A549 (cell line): ENCODE results near the gene ZNF385A. TPM values are rescaled to one million over a fixed set of nuclear protein-coding genes. Genes with fewer than 3 reads are reported as not detected.

ENCODE experiments used
- ATAC-seq, 2 experiments: fragments of 200-7000 bp in 1 of 2; fragments of >200 bp in 1 of 2; cut with Nextera tagmentation in 1 of 2; cut with Tn5 transposase in 1 of 2; 3 replicates each; pipeline versions ENCODE4 v1.8.0 to v1.9.1; 2018 to 2020; ENCODE audit warnings: mild to moderate bottlenecking in 1 of 2, moderate library complexity in 1 of 2
- CTCF ChIA-PET: fragments of 300-600 bp; sonication (Branson Sonifier 250); formaldehyde crosslinking; extraction: SDS; loops from one replicate; lab custom pipeline; 2021; ENCODE audit warnings: antibody characterized with exemption, inconsistent platforms; lab: Yijun Ruan, JAX
- POLR2A ChIA-PET: fragments of 350-600 bp; formaldehyde crosslinking; extraction: SDS; loops from one replicate; lab custom pipeline; 2021; ENCODE audit warnings: antibody characterized with exemption, inconsistent platforms; lab: Yijun Ruan, JAX
- DNase-seq, 2 experiments: peaks; one replicate each; pipeline versions ENCODE4 v3.0.0 to v3.0.0-alpha.2; 2011 to 2016; ENCODE audit warnings: low read depth in 1 of 2, low spot score in 1 of 2
- FAIRE-seq: peaks from 2 replicates; lab custom pipeline; 2011; peaks lifted over from hg19 to GRCh38; lab: Jason Lieb, UNC
- H3K27ac ChIP-seq, 2 experiments: fragments of >200 bp; sonication (Bioruptor Twin); formaldehyde crosslinking; 3 replicates each; pipeline ENCODE4 v1.5.1; 2016 to 2017
- H3K4me1 ChIP-seq: fragments of >200 bp; sonication (Bioruptor Twin); formaldehyde crosslinking; 3 replicates; pipeline ENCODE4 v1.6.1; 2016
- H3K4me2 ChIP-seq: fragments of >200 bp; sonication (Bioruptor Twin); formaldehyde crosslinking; 3 replicates; pipeline ENCODE4 v1.6.1; 2016
- H3K4me3 ChIP-seq: fragments of >200 bp; sonication (Bioruptor Twin); formaldehyde crosslinking; 3 replicates; pipeline ENCODE4 v1.5.1; 2016
- H3K9me3 ChIP-seq: fragments of >200 bp; sonication (Bioruptor Twin); formaldehyde crosslinking; 3 replicates; pipeline ENCODE4 v1.6.1; 2016
- BHLHE40 ChIP-seq: IDR thresholded peaks from 2 replicates; pipeline ENCODE4 v1.6.1; 2012; ENCODE audit warnings: low read depth, low read length, inconsistent platforms
- CHD4 ChIP-seq: fragments of 200-600 bp; sonication (generic); IDR thresholded peaks from 2 replicates; pipeline ENCODE4 v1.6.1; 2016; ENCODE audit warnings: antibody characterized with exemption, mild to moderate bottlenecking, borderline replicate concordance
- EP300 ChIP-seq, 2 experiments: fragments of >200 bp; sonication (Bioruptor Twin); formaldehyde crosslinking; IDR thresholded peaks; 2 replicates in 1 of 2; 3 replicates in 1 of 2; pipeline ENCODE4 v1.6.1; 2016 to 2017
- ESRRA ChIP-seq: fragments of 150-350 bp; IDR thresholded peaks from 2 replicates; pipeline ENCODE4 v1.6.1; 2014; ENCODE audit warnings: mild to moderate bottlenecking, low read length, borderline replicate concordance
- FOSL2 ChIP-seq, 2 experiments: fragments of 450-650 bp in 1 of 2; fragments of >200 bp in 1 of 2; sonication (Bioruptor Twin) in 1 of 2; formaldehyde crosslinking; IDR thresholded peaks; 2 replicates each; pipeline versions ENCODE4 v1.5.0 to v1.6.1; 2016 to 2020; ENCODE audit warnings: mild to moderate bottlenecking in 1 of 2, moderate library complexity in 1 of 2
- FOXS1 ChIP-seq: fragments of 250-450 bp; sonication (Bioruptor Pico); IDR thresholded peaks from 2 replicates; pipeline ENCODE4 v1.5.0; 2020; ENCODE audit warnings: mild to moderate bottlenecking, moderate library complexity
- HEYL ChIP-seq: fragments of 250-450 bp; sonication (Bioruptor Pico); IDR thresholded peaks from 2 replicates; pipeline ENCODE4 v1.8.0; 2021; ENCODE audit warnings: mild to moderate bottlenecking, moderate library complexity
- HOXA7 ChIP-seq: fragments of 250-450 bp; sonication (Bioruptor Pico); IDR thresholded peaks from 2 replicates; pipeline ENCODE4 v1.5.0; 2020; ENCODE audit warnings: mild to moderate bottlenecking, moderate library complexity
- HOXB13 ChIP-seq: fragments of 250-450 bp; sonication (Bioruptor Pico); IDR thresholded peaks from 2 replicates; pipeline ENCODE4 v1.5.0; 2020; ENCODE audit warnings: low read depth, mild to moderate bottlenecking, moderate library complexity
- HOXB5 ChIP-seq: fragments of 250-450 bp; sonication (Bioruptor Pico); IDR thresholded peaks from 2 replicates; pipeline ENCODE4 v1.5.0; 2020; ENCODE audit warnings: mild to moderate bottlenecking, moderate library complexity
- JUN ChIP-seq, 2 experiments: fragments of >200 bp; sonication (Bioruptor Twin); formaldehyde crosslinking; IDR thresholded peaks; 2 replicates in 1 of 2; 3 replicates in 1 of 2; pipeline ENCODE4 v1.6.1; 2016 to 2017
- MAFK ChIP-seq: fragments of 450-650 bp; IDR thresholded peaks from 2 replicates; pipeline ENCODE4 v1.6.1; 2014; ENCODE audit not compliant: partially characterized antibody
- MAZ ChIP-seq: fragments of 150-350 bp; IDR thresholded peaks from 2 replicates; pipeline ENCODE4 v1.6.1; 2014; ENCODE audit warnings: antibody characterized with exemption, low read depth, low read length, borderline replicate concordance
- NPAS2 ChIP-seq: fragments of 250-450 bp; sonication (Bioruptor Pico); IDR thresholded peaks from 2 replicates; pipeline ENCODE4 v1.8.0; 2022; ENCODE audit warnings: mild to moderate bottlenecking, moderate library complexity, borderline replicate concordance
- POLR2A ChIP-seq: IDR thresholded peaks from 2 replicates; pipeline ENCODE4 v1.6.1; 2012; ENCODE audit warnings: mild to moderate bottlenecking, low read length
- POLR2AphosphoS2 ChIP-seq: conservative IDR thresholded peaks from 2 replicates; pipeline ENCODE4 v1.6.1; 2012; ENCODE audit warnings: low read length, improper control_type of control experiment, inconsistent platforms
- RAD21 ChIP-seq, 2 experiments: fragments of >200 bp in 1 of 2; sonication (Bioruptor Twin) in 1 of 2; formaldehyde crosslinking in 1 of 2; IDR thresholded peaks in 1 of 2; conservative IDR thresholded peaks in 1 of 2; 2 replicates in 1 of 2; 3 replicates in 1 of 2; pipeline ENCODE4 v1.6.1; 2012 to 2018; ENCODE audit warnings: inconsistent platforms in 1 of 2
- SMC3 ChIP-seq: fragments of >200 bp; sonication (Bioruptor Twin); formaldehyde crosslinking; IDR thresholded peaks from 3 replicates; pipeline ENCODE4 v1.6.1; 2018; ENCODE audit warnings: inconsistent platforms
- SREBF2 ChIP-seq: fragments of 450-650 bp; IDR thresholded peaks from 2 replicates; pipeline ENCODE4 v1.6.1; 2014; ENCODE audit warnings: mild to moderate bottlenecking, moderate library complexity
- TP53 ChIP-seq: fragments of 250-450 bp; sonication (Bioruptor Pico); IDR thresholded peaks from 2 replicates; pipeline ENCODE4 v1.5.0; 2021; ENCODE audit warnings: mild to moderate bottlenecking, moderate library complexity
- WGBS: methylation state at CpG from one replicate; pipeline ENCODE4 v1.1.6; 2017; ENCODE audit errors: missing lambda C conversion rate; 5-methylcytosine and 5-hydroxymethylcytosine counted together
- polyA plus RNA-seq, 4 experiments: library from polyadenylated mRNA; depleted of rRNA in 3 of 4; stranded (reverse); fragments of >200 nt; fragmentation: RNase III in 1 of 4; extraction: RNeasy Plus Mini Kit Qiagen cat#74134 plus additional on column Dnase treatment in 1 of 4; gene quantifications; 2 replicates in 3 of 4; 3 replicates in 1 of 4; pipeline ENCODE4 v1.2.3, GENCODE V29; 2011 to 2017
- TF ChIP-seq, protein P1 (sequence below): fragments of 150-350 bp; IDR thresholded peaks from 2 replicates; pipeline ENCODE4 v1.6.1; 2014; ENCODE audit warnings: low read depth, mild to moderate bottlenecking, low read length
- TF ChIP-seq, protein P2 (sequence below): fragments of >200 bp; sonication (Bioruptor Twin); formaldehyde crosslinking; IDR thresholded peaks from 3 replicates; pipeline ENCODE4 v1.5.1; 2016
- TF ChIP-seq, protein P3 (sequence below): IDR thresholded peaks from 2 replicates; pipeline ENCODE4 v1.6.1; 2012

Gene ZNF385A
- polyA plus RNA-seq, 2 of the 4 experiments (the other 2 are of a cell fraction), result 1.8 to 14.9 TPM

DNA sequence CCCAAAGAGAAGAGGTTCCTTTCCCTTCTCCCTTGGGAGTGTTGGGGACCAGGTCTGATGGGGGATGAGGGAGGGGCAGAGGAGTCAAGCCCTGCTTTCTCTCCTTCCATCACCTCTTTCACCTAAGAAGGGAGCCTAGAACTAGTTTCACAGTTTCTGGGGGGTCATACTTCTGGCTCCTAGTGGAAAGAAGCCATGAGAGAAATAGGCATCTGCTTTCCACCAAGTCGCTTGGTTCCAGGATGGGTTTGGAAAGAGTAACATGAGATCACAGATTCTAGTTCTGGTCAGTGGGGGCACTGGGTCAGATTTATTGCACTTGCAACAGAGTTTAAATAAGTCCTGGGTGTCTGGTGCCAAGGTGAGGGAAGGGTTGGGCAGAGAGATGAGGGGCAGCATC is 10.5 kb upstream of the ZNF385A start (continued):
- TF ChIP-seq, protein P1, sequence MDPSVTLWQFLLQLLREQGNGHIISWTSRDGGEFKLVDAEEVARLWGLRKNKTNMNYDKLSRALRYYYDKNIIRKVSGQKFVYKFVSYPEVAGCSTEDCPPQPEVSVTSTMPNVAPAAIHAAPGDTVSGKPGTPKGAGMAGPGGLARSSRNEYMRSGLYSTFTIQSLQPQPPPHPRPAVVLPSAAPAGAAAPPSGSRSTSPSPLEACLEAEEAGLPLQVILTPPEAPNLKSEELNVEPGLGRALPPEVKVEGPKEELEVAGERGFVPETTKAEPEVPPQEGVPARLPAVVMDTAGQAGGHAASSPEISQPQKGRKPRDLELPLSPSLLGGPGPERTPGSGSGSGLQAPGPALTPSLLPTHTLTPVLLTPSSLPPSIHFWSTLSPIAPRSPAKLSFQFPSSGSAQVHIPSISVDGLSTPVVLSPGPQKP, result no peak

DNA sequence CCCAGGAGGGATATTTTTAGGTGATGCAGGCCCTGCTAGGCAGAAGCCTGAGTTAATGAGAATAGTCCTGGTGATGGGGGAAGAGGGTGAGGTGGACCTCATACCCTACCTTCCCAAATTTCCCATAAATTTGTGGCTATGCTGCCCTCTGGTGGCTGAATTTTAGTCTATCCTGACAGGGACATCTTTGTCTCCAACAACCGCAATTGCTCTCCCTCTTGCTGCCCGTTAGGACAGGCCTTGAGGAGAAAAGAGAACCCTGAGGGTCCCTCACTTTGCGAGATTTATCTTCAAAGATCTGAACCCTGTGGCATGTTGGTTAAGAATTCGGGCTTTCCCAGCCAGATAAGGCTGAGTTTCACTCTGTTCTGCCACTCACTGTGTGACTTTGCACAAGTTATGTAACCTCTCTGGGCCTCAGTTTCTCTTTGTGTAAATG is 9.8 kb upstream of the ZNF385A start:
- ATAC-seq (peak; percentile 60 to 74; a peak in 5 of 6 replicates), FAIRE-seq (no peak), DNase-seq (peak in 1 of 2 experiments; percentile 68)
- H3K4me2 ChIP-seq, result no peak overlapping the region
- no peak overlapping the region for H3K27ac ChIP-seq
- ChIA-PET POLR2A (no interaction called here), CTCF (interaction anchor here (1.0 to 12.7 kb wide), 17 partner anchors 9 to 82 kb away, joined by 3 to 1279 read pairs (median 6); partner anchors contain the start of genes ITGA5 and ZNF385A)
- WGBS, result 13% methylated on average over 4 of the region's 4 CpGs
- no peaks in the 10 kb centered on the region for H3K9me3 ChIP-seq
- H3K4me3 ChIP-seq, result no peak overlapping the region
- H3K4me1 ChIP-seq, result peaks cover 7% of the 10 kb centered on the region; the same call in 2 of the 3 replicates
- TF ChIP-seq, protein P2, sequence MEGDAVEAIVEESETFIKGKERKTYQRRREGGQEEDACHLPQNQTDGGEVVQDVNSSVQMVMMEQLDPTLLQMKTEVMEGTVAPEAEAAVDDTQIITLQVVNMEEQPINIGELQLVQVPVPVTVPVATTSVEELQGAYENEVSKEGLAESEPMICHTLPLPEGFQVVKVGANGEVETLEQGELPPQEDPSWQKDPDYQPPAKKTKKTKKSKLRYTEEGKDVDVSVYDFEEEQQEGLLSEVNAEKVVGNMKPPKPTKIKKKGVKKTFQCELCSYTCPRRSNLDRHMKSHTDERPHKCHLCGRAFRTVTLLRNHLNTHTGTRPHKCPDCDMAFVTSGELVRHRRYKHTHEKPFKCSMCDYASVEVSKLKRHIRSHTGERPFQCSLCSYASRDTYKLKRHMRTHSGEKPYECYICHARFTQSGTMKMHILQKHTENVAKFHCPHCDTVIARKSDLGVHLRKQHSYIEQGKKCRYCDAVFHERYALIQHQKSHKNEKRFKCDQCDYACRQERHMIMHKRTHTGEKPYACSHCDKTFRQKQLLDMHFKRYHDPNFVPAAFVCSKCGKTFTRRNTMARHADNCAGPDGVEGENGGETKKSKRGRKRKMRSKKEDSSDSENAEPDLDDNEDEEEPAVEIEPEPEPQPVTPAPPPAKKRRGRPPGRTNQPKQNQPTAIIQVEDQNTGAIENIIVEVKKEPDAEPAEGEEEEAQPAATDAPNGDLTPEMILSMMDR, result peak; percentile 86
- TF ChIP-seq SREBF2 (no peak), FOSL2 (IDR thresholded peaks at IDR 0.05) (no peak), FOSL2 (CRISPR knock-in tag; IDR thresholded peaks at IDR 0.05) (no peak), HEYL (CRISPR knock-in tag) (no peak), RAD21 (conservative IDR thresholded peaks at IDR 0.05 in 1 of 2, IDR thresholded peaks at IDR 0.05 in 1 of 2) (peak; percentile 55 to 57), MAZ (no peak), POLR2AphosphoS2 (no peak), EP300 (IDR thresholded peaks at IDR 0.05) (no peak), POLR2A (no peak), HOXA7 (CRISPR knock-in tag) (no peak), SMC3 (peak; percentile 40; the same call in 1 of the 3 replicates), HOXB13 (no peak), NPAS2 (CRISPR knock-in tag) (no peak), FOXS1 (CRISPR knock-in tag) (no peak)
- TF ChIP-seq, all 56 proteins: peak for 3

DNA sequence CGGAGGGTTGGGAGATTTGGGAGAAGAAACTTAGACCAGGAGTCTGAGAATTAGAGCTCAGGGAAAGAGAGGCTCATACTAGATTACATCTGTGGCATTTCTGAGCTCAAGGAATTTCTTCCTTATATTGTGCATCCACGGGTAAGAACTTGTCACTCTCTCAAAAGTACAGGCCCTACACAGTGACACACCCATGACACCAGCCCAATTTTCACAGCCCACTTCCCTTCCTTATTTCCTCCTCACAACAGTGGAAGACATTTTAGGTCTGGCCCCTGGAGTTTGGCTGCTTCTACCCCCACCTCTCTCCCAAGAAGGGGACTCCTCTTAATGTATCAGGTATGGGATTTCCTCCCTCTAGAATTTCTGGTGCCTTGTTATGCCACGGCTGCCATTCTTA is 9.2 kb upstream of the ZNF385A start:
- CTCF ChIA-PET, result interaction anchor here (0.6 to 4.1 kb wide), 26 partner anchors 9 to 83 kb away, joined by 3 to 64 read pairs (median 5); partner anchors contain the start of genes ITGA5 and ZNF385A
- Histone ChIP-seq H3K9me3 (no peaks in the 10 kb centered on the region), H3K27ac (no peak overlapping the region), H3K4me3 (no peak overlapping the region), H3K4me1 (peaks cover 7% of the 10 kb centered on the region; the same call in 2 of the 3 replicates), H3K4me2 (no peak overlapping the region)
- no peak for ATAC-seq
- POLR2A ChIA-PET, result no interaction called here
- TF ChIP-seq BHLHE40, result no peak
- TF ChIP-seq ESRRA, result no peak
- TF ChIP-seq EP300 (IDR thresholded peaks at IDR 0.05), result no peak
- TF ChIP-seq MAFK, result no peak
- TF ChIP-seq, protein P3, sequence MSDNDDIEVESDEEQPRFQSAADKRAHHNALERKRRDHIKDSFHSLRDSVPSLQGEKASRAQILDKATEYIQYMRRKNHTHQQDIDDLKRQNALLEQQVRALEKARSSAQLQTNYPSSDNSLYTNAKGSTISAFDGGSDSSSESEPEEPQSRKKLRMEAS, result no peak
- no peak for TF ChIP-seq CHD4
- TF ChIP-seq POLR2A, result no peak
- TF ChIP-seq NPAS2 (CRISPR knock-in tag), result no peak
- no peak for TF ChIP-seq TP53 (CRISPR knock-in tag)
- TF ChIP-seq HOXB5 (CRISPR knock-in tag), result no peak
- TF ChIP-seq JUN (IDR thresholded peaks at IDR 0.05), result no peak
- DNase-seq, result no peak
- no peak for FAIRE-seq
- WGBS, result 48% methylated on average over 3 of the region's 3 CpGs
